ENCODE results near the gene TMEM108. TPM values are rescaled to one million over a fixed set of nuclear protein-coding genes. Genes with fewer than 3 reads are reported as not detected.

Gene TMEM108
- total RNA-seq, 1 experiment from 2014 or later, result 2.1 TPM

DNA sequence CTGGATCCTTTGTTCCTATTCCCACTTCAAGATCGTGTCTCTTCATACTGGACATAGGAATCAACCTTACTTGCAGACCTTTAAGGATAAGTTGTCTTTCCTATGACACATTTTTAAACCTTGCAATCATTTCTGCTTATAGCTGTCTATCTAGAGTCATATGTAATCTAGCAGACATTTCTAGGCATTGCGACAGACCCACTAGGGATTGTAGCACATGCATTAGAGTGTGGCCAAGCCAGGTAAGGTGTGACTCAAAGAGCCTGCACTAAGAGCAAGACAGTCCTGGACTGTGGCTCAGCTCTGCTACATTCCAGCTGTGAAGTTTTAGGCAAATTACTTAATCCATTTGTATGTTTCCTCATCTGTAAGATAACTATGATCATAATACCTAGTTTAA lies 322.8 kb downstream of the TMEM108 start:
- H3K4me3 ChIP-seq (ENCODE audit: insufficient read depth, low read depth, low read length), result no peak overlapping the region
- no peaks in the 10 kb centered on the region for H3K27me3 ChIP-seq (ENCODE audit: control insufficient read depth, insufficient read depth, low read length)
- no peak for DNase-seq
- no peaks in the 10 kb centered on the region for H3K36me3 ChIP-seq (replicated peaks; ENCODE audit: control insufficient read depth, insufficient read depth, low read length)

DNA sequence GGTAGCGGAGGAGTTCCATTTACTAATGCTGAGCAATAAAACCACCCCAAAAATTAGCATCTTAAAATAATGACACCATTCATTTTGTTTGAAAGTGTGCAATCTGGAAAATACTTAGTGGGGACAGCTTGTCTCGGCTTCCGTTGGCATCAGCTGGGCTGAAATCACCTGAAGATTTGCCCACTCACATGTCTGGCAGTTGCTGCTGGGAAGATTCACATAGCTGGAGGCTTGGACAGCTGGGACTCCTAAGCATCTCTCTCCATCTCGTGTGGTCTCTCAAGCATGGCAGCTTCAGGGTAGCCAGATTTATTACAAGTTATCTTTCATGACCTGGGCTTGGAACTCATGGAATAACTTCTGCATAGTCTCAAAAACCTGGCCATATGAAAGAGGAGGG lies 323.2 kb downstream of the TMEM108 start:
- Histone ChIP-seq H3K27me3 (ENCODE audit: control insufficient read depth, insufficient read depth, low read length) (no peaks in the 10 kb centered on the region), H3K4me3 (ENCODE audit: insufficient read depth, low read depth, low read length) (no peak overlapping the region), H3K36me3 (replicated peaks; ENCODE audit: control insufficient read depth, insufficient read depth, low read length) (no peaks in the 10 kb centered on the region)
- DNase-seq, result no peak

DNA sequence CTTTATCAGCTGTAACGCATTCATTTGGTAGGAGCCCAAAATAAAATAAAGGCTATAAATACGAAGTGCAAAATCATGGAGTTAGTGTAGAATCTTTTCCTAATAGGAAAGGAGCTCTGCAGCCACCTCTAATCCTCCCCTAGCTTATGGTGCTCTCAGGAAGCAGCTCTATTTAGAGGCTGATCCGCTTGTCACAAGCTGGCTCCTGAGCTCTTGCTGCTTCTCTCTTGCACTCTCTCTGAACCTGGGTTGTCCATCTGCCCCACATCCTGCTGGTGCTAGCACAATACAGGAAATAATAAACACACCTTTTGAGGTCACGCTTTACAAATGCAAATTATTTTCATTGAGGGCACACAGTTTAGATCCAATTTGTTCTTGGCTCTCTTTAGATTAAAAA lies 324.3 kb downstream of the TMEM108 start:
- Histone ChIP-seq H3K4me3 (ENCODE audit: insufficient read depth, low read depth, low read length) (no peak overlapping the region), H3K27me3 (ENCODE audit: control insufficient read depth, insufficient read depth, low read length) (no peaks in the 10 kb centered on the region), H3K36me3 (replicated peaks; ENCODE audit: control insufficient read depth, insufficient read depth, low read length) (no peaks in the 10 kb centered on the region)
- no peak for DNase-seq

DNA sequence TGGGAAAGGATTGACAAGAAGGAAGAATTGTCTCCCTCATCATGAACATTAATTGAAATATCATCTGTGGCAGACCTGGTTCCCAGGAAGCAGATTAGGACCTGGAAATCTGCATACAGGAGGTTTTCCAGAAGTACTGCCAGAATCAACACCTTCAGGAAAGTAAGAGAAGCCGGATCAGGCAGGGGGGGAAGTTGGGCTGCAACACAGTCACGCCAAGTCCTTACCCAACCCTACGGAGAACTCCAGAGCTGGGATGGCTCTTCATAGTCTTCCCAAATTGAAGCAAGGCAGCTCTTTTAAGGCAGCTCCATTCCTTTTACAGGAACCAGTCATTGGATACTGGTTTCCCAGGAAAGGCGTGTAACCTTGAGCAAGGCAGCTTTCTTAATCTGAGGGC lies 326.5 kb downstream of the TMEM108 start:
- Histone ChIP-seq H3K36me3 (replicated peaks; ENCODE audit: control insufficient read depth, insufficient read depth, low read length) (no peaks in the 10 kb centered on the region), H3K4me3 (ENCODE audit: insufficient read depth, low read depth, low read length) (no peak overlapping the region), H3K27me3 (ENCODE audit: control insufficient read depth, insufficient read depth, low read length) (no peaks in the 10 kb centered on the region)
- no peak for DNase-seq

DNA sequence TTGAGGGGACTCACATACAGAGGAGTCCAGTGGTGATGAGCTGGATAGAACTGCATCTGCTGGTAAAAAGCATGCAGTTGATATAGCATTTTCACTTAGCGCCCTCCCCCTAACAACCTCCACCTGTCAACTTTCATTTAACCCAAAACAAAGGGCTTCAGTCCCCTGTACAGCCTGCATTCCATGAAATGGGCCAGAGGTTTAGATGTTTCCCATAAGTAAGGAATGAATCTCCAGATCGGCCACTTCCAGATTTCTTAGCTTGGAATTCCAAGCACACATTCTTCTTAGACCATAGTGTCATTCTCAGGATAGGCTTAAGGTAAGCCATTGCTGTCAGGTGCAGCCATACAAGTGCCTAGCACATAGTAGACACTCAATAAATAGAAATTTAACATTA lies 328.7 kb downstream of the TMEM108 start:
- no peak for DNase-seq

DNA sequence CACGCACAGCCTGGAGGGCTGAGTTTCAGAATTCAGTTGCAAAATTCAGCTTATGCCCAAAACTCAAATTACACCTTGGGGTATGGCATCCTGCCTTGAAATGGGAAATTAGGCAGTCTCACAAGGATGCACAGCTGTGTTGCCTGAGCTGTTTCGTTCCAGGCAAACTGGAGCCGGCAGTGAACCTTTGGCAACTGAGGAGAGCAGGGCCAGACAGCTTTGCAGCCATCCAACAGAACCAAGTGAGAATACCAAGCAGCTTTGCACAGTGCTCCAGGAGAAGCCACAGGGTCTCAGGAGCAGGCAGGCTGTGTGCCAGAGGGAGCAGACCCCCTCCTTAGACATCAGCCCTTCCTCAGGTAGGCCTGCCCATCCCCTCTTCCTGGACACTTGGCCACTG lies 329.2 kb downstream of the TMEM108 start:
- H3K27me3 ChIP-seq (ENCODE audit: control insufficient read depth, insufficient read depth, low read length), result no peaks in the 10 kb centered on the region
- no peak for DNase-seq
- H3K36me3 ChIP-seq (replicated peaks; ENCODE audit: control insufficient read depth, insufficient read depth, low read length), result no peaks in the 10 kb centered on the region
- no peak overlapping the region for H3K4me3 ChIP-seq (ENCODE audit: insufficient read depth, low read depth, low read length)

More for the DNA sequence above, 328.7 kb downstream of the TMEM108 start:
- H3K27me3 ChIP-seq (ENCODE audit: control insufficient read depth, insufficient read depth, low read length), result no peaks in the 10 kb centered on the region
- no peak overlapping the region for H3K4me3 ChIP-seq (ENCODE audit: insufficient read depth, low read depth, low read length)
- H3K36me3 ChIP-seq (replicated peaks; ENCODE audit: control insufficient read depth, insufficient read depth, low read length), result no peaks in the 10 kb centered on the region

DNA sequence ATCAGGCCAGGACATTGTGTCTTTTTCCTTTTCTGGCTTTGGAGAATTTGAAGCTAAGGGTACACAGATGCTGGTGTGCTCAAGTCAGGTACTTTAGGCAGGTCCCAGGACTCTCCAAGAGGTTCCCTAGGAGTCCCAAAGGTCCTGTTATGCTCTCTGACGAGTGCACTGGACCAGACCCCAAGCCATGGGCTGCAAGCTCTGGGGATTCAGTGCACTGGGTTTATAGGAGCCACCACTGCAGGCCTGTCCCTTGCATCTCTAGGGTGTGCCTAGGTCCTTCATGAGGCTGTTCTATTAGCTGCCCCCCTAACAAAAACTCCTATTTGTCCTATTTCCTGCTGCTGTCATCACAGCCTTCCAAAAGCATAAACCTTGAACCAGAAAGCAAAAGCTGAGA lies 329.8 kb downstream of the TMEM108 start:
- no peak for DNase-seq
- H3K27me3 ChIP-seq (ENCODE audit: control insufficient read depth, insufficient read depth, low read length), result no peaks in the 10 kb centered on the region
- no peaks in the 10 kb centered on the region for H3K36me3 ChIP-seq (replicated peaks; ENCODE audit: control insufficient read depth, insufficient read depth, low read length)
- H3K4me3 ChIP-seq (ENCODE audit: insufficient read depth, low read depth, low read length), result no peak overlapping the region

DNA sequence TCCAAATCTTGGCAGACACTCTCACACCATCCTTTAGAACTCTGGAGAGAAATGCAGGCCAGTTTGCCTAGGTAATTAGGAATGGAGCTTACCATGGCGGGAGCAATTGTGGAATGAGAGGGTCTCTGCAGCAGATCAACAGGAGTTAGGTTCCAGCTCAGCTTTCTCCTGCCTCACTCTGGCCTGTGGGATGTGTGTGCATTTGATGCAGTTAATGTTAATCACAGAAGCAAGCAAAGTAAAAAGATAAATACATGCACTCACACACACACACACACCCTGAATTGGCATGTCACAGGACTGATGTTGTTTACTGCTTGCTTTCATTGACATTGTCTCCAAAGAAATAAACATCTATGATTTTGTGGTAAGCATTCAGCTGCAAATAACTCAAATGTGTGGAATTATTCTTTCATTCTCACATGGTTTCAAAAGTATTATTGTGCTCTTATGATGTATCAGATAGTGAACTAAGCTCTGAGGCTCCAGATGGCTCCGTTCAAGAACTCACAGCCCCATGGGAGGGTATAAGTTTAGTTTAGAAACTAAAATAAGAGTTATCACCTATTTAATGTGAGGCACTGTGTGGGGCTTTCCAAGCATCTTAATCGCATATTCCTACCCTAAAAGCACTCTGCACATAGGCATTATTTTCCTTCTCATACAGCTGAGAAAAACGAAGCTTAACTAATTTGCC lies 330.3 kb downstream of the TMEM108 start:
- DNase-seq, result no peak
- H3K27me3 ChIP-seq (ENCODE audit: control insufficient read depth, insufficient read depth, low read length), result no peaks in the 10 kb centered on the region
- H3K4me3 ChIP-seq (ENCODE audit: insufficient read depth, low read depth, low read length), result no peak overlapping the region
- no peaks in the 10 kb centered on the region for H3K36me3 ChIP-seq (replicated peaks; ENCODE audit: control insufficient read depth, insufficient read depth, low read length)

DNA sequence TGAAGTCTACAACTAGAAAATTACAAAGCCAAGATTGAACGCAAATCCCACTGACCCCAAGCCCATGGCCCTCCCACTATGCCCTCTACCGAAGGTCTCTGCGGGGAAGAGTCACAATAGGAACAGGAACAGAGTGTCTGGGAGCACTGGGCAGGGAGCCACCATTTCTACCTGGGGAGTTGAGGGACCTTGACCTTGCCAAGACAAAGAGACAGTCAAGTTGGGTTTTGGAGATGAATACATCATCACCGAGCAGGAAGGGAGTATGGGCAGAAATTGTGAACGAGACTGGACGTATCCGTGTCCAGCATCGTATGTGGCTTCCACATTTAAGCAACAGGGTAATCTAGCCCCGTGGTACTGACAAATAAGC lies 330.9 kb downstream of the TMEM108 start:
- Histone ChIP-seq H3K27me3 (ENCODE audit: control insufficient read depth, insufficient read depth, low read length) (no peaks in the 10 kb centered on the region), H3K36me3 (replicated peaks; ENCODE audit: control insufficient read depth, insufficient read depth, low read length) (no peaks in the 10 kb centered on the region), H3K4me3 (ENCODE audit: insufficient read depth, low read depth, low read length) (no peak overlapping the region)
- no peak for DNase-seq

DNA sequence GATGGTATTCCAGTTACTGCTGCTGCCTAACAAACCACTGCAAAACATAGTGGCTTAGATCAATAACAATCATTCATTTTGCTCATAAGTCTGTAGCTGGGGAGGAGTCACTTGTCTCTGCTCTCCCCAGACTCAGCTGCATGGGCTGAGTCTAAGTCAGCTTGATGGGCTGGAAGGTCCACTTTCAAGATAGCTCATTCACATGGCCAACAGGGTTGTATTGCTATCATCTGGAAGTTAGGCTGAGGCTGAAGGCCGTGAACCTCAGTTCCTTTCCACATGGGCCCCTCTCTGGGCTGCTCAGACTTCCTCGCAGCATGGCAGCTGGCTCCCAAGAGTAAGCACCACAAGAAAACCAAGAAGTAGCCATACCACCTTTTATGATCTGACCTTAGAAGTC lies 333.0 kb downstream of the TMEM108 start:
- no peaks in the 10 kb centered on the region for H3K27me3 ChIP-seq (ENCODE audit: control insufficient read depth, insufficient read depth, low read length)
- no peaks in the 10 kb centered on the region for H3K36me3 ChIP-seq (replicated peaks; ENCODE audit: control insufficient read depth, insufficient read depth, low read length)
- DNase-seq, result no peak
- no peak overlapping the region for H3K4me3 ChIP-seq (ENCODE audit: insufficient read depth, low read depth, low read length)

DNA sequence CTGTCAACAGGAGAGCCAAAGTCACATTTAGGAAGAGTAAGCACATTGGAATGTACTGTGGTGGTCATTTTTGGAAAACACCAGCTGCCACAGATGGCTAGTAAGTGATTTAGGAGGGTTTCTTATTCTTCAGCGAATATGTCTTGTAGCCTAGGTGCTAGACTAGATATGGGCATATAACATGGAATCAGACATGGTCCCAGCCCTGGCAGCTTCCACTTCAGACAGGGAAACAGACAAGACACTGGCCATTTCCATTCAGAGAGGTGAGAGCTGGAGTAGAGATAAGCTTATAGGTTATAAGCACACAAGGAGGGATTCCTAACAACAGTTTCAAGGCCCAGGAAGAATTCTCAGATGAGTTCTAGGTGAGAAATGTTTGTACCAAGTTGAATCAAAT lies 333.5 kb downstream of the TMEM108 start:
- Histone ChIP-seq H3K4me3 (ENCODE audit: insufficient read depth, low read depth, low read length) (no peak overlapping the region), H3K36me3 (replicated peaks; ENCODE audit: control insufficient read depth, insufficient read depth, low read length) (no peaks in the 10 kb centered on the region), H3K27me3 (ENCODE audit: control insufficient read depth, insufficient read depth, low read length) (no peaks in the 10 kb centered on the region)
- no peak for DNase-seq

DNA sequence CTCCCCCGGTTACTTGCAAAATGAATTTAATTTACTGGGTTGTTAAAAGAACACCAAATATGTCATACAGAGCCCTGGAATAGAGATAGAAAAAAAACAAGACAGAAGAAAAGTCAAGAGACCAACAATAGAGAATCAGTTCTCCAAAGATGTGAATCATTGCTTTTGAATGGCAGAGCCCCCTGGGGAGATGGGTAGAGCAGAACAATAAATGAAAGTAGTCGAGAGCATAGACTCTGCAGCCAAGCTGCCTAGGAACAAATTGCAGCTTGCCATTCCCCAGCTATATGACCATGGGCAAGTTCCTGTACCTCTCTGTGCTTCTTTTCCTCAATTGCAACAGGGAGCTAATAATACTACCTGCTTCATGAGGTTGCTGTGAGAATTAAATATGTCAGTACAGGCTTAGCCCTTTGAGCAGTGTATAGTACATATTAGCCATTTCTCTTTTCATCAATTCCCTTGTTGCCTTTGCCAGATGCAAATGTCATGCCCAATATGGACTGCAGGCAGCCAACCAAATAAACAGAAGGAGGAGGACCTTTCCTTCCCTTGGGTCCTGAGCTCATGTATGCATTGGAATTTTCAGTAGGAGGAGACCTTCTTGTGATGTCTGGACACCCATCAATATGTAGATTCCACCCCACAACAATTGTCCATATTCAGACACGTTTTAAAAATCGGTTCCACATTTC lies 336.7 kb downstream of the TMEM108 start:
- DNase-seq, result no peak
- Histone ChIP-seq H3K4me3 (ENCODE audit: insufficient read depth, low read depth, low read length) (no peak overlapping the region), H3K36me3 (replicated peaks; ENCODE audit: control insufficient read depth, insufficient read depth, low read length) (no peaks in the 10 kb centered on the region; the same call in 1 of the 2 replicates), H3K27me3 (ENCODE audit: control insufficient read depth, insufficient read depth, low read length) (no peaks in the 10 kb centered on the region)

DNA sequence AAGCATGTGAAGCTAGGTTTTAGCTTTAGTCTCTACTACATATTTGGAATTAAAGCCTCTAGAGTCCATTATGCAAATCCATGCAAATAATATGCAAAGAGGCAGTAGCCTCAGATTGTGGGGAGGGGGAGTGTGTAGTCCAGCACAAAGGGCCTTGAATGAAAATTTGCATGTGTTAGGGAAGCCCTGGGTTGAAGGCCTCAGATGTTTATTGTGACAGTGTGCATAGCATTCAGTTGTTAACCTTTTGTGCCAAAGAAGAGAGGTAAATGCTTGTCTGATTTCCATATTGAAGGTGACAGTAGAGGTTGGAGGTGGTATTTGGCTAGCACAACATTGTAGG lies 337.2 kb downstream of the TMEM108 start:
- no peak overlapping the region for H3K4me3 ChIP-seq (ENCODE audit: insufficient read depth, low read depth, low read length)
- H3K36me3 ChIP-seq (replicated peaks; ENCODE audit: control insufficient read depth, insufficient read depth, low read length), result no peaks in the 10 kb centered on the region; the same call in 1 of the 2 replicates
- no peak for DNase-seq
- H3K27me3 ChIP-seq (ENCODE audit: control insufficient read depth, insufficient read depth, low read length), result no peaks in the 10 kb centered on the region

DNA sequence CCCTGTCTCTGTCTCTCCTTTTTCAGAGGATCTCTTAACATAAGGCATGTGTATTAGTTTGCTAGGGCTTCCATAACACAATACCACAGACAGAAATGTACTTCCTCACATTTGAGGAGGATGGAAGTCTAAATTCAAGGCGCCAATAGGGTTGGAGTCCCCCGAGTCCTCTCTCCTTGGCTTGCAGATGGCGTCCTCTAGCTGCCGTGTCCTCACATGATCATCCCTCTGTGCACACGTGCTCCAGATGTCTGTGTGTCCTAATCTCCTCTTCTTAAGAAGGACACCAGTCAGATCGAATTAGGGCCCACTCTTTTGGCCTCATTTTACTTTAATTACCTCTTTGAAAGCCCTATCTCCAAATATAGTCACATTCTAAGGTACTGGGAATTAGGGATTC lies 338.6 kb downstream of the TMEM108 start:
- no peak for DNase-seq
- Histone ChIP-seq H3K4me3 (ENCODE audit: insufficient read depth, low read depth, low read length) (no peak overlapping the region), H3K36me3 (replicated peaks; ENCODE audit: control insufficient read depth, insufficient read depth, low read length) (no peaks in the 10 kb centered on the region; the same call in 1 of the 2 replicates), H3K27me3 (ENCODE audit: control insufficient read depth, insufficient read depth, low read length) (no peaks in the 10 kb centered on the region)

DNA sequence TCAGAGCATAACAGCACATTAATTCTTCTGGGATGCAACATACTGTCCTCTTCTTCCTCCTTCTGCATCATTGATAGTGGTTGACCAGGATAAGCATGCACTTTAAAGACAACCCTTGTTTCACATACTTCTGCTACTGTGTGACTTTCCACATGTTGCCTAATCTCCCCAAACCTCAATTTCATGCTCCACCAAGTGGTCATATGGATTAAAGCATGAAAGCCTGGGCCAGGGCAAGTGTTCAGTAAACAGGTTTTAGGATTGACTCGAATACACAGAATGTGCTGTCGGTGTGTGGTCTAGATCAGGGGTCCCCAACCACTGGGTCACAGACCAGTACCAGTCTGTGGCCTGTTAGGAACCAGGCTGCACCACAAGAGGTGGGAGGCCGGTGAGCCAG lies 339.2 kb downstream of the TMEM108 start:
- Histone ChIP-seq H3K36me3 (replicated peaks; ENCODE audit: control insufficient read depth, insufficient read depth, low read length) (no peaks in the 10 kb centered on the region; the same call in 1 of the 2 replicates), H3K27me3 (ENCODE audit: control insufficient read depth, insufficient read depth, low read length) (no peaks in the 10 kb centered on the region), H3K4me3 (ENCODE audit: insufficient read depth, low read depth, low read length) (no peak overlapping the region)
- DNase-seq, result no peak

Data from H7 (cell line).